NCI-H2196 treated with DMSO at 0.1 percent for 48 hours (cell line): ENCODE data around the gene NRXN3.

ENCODE experiments used
- DNase-seq: peaks from one replicate; lab custom pipeline; 2025; ENCODE audit not compliant: unreplicated experiment; lab: John Stamatoyannopoulos, UW

The NRXN3 gene

GRCh38 chr14:78885884-78886283 is 715.7 kb downstream of the NRXN3 start:
- no peak for DNase-seq

DNA sequence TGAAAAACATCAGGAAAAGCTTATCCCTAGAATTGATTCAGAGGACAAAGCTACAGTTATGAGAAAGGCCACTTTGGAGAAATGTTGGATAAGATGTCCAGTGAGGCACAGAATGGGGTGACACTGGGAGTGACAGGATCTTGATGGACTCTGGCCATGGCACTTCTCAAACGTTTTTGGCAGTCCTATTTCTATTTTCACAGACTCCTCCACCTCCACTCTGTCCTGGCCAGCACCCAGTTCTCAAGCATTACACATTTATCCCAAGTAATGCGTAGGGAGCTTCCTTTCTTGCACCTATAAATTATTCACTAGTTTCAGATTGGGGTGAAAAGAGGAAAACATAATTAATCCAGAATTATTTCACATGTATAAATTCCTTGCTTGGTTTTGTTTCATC is 727.3 kb downstream of the NRXN3 start:
- DNase-seq, result no peak

DNA sequence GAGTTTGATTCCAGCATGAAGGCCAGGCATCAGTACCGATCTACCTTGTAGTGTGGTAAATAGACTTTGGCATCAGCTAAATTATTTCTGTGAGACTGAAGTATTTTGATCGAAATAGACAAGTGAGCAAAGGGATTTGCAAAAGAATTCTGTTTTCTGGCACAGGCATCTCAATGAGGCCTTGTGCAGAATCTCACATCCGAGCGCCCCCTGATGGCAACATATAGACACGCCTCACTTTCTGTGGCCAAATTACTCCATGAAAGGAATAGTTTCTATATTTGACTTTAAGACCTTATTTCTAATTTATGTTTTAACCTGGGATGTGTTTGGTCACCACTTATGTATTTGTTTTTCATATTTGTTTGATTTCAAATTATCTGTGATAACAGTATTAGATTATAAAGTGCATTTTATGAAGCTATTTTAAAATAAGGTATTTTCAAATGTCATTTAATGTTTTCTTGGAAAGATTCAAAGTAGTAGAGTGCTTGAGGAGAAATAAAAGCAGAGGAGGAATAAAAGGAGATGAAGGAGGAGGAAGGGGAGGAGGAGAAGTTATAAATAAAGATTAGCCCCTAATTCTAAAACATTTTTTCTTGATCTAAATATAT is 731.9 kb downstream of the NRXN3 start:
- no peak for DNase-seq

GRCh38 chr14:78904094-78904493 is 733.9 kb downstream of the NRXN3 start:
- DNase-seq, result no peak

DNA sequence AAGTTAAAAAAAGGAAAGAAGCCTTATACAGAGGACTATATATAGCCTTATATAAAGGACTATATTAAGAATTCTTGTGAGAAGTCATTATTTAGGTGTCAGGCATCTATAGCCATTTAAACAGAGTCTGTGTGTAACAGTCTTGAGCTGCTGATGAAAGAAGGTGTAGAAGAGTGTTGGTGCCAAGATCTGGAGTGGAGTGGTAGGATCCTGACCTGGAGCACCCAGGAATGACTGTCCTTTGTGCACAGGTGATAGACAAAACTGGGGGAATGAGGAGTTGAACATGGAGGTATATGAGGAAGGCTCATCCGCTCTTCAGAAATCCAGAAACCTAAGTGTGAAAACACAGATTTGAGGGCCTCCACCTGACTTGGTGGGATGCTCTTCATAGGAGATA is 747.3 kb downstream of the NRXN3 start:
- DNase-seq, result no peak

DNA sequence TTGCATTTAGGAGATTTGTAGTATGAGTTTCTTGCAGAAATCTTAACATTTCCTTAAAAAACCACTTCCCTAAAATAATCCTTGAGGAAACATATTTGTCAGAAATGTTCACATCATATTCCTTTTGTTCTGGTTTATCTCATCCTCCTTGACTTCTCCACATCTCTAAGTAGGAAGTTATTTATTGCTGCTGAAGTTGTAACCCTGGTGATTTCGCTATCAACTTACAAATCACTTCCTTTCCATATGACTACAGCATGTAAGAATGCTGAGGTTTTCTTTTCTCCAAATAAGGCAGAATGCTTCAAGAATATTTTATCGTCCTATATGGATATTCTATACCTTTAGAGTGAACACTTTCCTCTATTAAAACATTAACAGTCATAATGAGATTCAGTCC is 751.7 kb downstream of the NRXN3 start:
- no peak for DNase-seq

DNA sequence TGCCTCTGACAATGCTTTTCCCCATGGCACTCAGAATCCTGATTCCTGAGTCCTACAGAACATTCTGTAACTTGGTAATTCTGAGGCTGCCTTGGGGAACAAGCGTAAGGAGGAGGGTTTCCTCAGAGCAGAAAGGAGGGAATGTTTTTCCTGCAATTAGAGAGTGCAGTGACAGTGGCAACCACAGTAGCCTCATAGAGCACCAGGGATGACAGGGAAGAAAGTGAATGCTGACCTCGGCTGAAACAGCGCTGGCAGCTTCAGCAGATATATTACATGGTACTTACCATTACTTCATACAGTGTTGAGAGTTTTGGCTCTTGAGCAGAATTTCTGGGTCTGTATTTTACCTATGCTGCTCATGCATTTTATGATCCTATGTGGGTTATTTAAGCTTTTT is 757.1 kb downstream of the NRXN3 start:
- DNase-seq, result no peak

DNA sequence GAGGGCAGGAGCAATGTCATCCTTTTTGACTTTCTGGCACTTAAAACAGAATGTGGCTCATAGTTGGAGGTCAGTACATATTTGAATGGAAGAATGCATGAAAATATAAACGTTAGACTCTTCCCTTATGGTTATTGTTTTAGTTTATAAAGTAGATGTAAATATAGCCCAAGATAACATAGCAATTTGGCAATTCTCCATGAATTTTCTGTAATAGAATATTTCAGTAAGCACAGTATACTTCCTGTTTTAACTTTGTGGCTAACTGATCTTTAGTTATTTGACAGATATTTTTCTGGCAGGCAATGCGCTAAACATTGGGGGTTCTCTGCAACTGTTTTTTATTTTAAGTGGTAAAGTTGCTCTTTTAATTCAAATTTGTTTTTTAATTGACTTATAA is 763.0 kb downstream of the NRXN3 start:
- DNase-seq, result no peak

- DNase-seq, result no peak
Measured at GRCh38 chr14:78933948-78934524, 763.9 kb downstream of the NRXN3 start.

- DNase-seq, result no peak
Measured at GRCh38 chr14:78946949-78947348, 776.8 kb downstream of the NRXN3 start.

GRCh38 chr14:78947681-78948080 is 777.5 kb downstream of the NRXN3 start:
- DNase-seq, result no peak

DNA sequence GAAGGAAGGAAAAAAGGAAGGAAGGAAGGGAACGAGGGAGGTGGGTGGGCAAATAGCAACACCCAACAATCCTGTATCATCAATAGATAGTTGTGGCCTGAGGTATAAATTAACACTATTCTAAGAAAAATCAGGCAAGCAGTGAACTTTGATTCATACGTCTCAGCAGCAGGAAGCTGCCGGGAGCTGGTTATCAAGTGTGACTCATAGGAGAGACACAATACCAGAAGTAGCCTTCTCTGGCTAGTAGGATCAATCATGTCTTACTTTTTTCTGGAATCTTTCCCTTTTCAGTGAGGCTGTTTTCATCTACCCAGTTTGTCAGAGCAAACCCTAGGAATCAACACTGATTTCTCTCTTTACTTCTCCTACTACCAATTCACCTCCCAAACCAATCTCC is 780.5 kb downstream of the NRXN3 start:
- no peak for DNase-seq

- DNase-seq, result no peak
Measured at GRCh38 chr14:78951602-78952001, 781.4 kb downstream of the NRXN3 start.

GRCh38 chr14:78959674-78960264 is 789.6 kb downstream of the NRXN3 start:
- DNase-seq, result peak; percentile 6

DNA sequence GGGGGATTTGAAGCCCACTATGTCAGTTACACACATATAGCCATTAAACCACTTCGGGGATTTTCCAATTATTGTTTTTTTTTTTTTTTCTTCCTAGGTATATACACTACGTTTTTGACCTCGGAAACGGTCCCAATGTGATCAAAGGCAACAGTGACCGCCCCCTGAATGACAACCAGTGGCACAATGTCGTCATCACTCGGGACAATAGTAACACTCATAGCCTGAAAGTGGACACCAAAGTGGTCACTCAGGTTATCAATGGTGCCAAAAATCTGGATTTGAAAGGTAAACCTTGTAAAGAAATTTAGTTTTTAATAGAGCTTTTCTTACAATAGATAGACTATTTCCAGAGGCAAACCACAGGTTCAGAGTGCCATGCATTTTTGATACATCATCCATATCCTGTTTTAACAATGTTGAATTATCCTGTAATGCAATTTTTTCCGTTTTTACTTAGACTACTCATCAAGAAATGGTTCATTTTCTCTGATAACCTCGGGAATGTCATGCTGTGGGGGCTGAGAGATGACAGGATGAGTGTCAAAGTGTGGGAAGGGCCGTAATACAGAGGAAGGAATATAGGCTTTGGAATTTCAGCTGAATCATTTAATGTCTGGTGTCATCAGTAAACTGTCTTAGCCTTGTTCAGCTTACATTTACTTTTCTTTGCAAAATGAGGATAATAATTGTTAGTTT is 797.1 kb downstream of the NRXN3 start:
- DNase-seq, result no peak

DNA sequence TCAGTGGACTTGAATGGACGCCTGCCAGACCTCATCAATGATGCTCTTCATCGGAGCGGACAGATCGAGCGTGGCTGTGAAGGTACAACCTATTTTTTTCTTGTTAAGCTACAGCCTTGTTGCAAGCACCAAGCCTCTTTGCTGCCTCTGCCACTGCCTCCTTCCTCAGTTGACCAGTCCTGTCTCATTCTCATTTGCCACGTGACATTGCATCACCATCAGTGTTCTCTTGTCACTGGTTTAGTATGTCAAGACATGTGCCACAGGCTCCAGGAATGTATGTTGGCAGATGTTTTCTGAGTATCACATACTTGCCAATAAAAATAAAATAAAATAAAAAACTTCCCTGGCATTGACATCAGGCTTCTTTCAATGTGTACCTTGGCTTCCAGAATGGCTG is 798.1 kb downstream of the NRXN3 start:
- DNase-seq, result no peak

DNA sequence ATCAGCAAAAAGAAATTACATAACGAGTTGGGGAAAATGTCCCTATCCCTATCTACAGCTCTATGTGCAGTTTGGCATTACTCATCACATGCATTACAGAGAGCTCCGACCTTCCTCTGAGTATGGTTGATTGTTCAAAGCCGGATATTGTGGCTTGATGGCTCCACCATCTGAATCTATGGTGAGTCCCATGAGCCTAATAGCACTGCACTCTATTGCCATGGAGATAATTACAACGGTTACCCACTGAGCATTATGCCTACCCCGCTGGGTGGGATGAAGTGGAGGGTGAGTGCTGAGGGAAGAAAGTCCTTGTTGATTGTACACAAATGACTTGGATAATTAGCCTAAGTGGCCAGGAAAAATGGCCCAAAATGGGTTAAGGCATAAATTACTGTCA is 800.5 kb downstream of the NRXN3 start:
- DNase-seq, result no peak

GRCh38 chr14:78972440-78972839 is 802.3 kb downstream of the NRXN3 start:
- no peak for DNase-seq

DNA sequence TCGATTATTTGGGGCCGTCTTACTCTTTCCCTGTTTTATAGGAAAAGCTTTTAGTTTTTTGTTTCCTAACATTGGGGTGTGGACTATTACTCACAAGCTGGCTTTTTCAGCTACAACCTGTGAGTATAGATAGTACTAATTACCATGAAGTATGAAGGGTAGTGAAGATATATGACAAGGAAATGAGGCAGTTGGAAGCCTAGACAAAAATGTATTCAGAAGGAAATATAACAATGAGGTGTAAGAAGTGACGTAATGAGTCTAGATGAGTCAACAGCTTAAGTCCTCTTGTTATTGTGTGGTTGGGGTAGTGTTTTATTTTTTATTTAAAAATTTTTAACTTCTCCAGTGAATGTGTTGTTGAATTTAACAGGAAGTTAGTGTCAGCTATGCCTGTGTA is 804.5 kb downstream of the NRXN3 start:
- no peak for DNase-seq

DNA sequence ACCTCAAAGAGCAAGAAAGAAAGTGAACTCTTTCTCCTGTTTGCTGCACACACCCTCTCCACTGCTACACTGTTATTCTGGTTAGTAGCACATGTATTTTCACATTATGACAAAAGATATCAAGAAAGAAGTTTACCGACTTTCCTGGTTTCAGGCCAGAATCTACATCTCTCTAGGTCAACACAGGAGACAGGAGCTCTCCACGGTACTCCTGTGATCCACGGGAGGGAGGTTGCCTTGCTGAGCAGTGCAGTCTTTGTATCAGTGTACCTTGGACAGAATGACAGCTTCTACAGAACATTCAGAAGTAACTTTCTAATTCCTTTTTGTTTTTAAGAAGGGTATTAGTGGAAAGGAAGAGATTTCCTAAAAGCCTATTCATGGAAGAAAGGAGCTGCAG is 805.6 kb downstream of the NRXN3 start:
- no peak for DNase-seq

DNA sequence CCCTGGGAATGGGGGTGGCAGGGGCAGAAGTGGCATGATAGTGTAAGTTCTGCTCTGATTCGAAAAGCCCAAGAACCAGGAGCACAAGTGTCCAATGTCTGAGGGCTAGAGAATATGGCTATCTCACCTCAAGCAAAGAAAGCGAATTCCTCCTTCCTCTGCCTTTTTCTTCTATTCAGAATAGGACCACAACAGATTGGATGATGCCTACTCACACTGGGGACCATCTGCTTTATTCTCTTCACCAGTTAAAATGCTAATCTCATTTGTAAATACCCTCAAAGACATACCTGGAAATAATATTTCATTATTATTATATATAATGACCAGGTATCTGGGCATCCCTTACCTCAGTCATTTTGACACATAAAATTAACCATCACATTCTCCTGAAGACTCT is 808.7 kb downstream of the NRXN3 start:
- no peak for DNase-seq

DNA sequence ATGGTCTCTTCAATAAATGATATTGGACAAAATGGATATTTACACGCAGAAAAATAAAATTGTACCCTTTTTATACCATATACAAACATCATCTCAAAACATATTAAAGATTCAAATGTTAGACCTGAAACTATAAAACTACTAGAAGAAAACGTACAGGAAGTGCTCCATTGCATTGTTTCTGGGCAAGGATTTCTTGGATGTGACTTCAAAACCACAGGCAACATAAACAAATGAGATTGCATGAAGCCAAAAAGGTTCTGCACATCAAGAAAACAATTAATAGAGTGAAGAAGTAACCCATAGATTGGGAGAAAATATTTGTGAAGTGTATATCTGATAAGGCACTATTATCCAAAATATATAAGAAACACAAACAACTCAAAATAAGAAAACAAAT is 812.4 kb downstream of the NRXN3 start:
- DNase-seq, result no peak
